Stimulated activated CD4-positive, alpha-beta T cell treated with anti-CD3 and anti-CD28 coated beads, Interleukin-15, amount 100 ng/mL, for 24 hours (primary cell): Measurements from ENCODE around the gene INTS2.
A peak's percentile ranks its signal among the peaks of the same experiment; 100 is the strongest.
"Not testable (repeated sequence)": the region's sequence is repeated elsewhere in the genome, so short reads cannot be mapped to it uniquely, and the experiment has no call there.

ENCODE experiments used
- DNase-seq: peaks from one replicate; pipeline ENCODE4 v3.0.0-alpha.2; 2020

Gene INTS2

GRCh38 chr17:61895391-61895790 is 32.4 kb downstream of the INTS2 start:
- no peak for DNase-seq

- DNase-seq, result not testable (repeated sequence)
Measured at GRCh38 chr17:61894310-61894709, 33.5 kb downstream of the INTS2 start.

GRCh38 chr17:61887733-61888132 is 40.0 kb downstream of the INTS2 start:
- DNase-seq, result not testable (repeated sequence)

GRCh38 chr17:61885865-61886264 is 41.9 kb downstream of the INTS2 start:
- DNase-seq, result not testable (repeated sequence)

GRCh38 chr17:61884864-61885263 is 42.9 kb downstream of the INTS2 start:
- DNase-seq, result no peak

- DNase-seq, result no peak
Measured at GRCh38 chr17:61880589-61881102, 47.1 kb downstream of the INTS2 start.

- no peak for DNase-seq
Measured at GRCh38 chr17:61878984-61879612, 48.7 kb downstream of the INTS2 start.

GRCh38 chr17:61878520-61878919 is 49.3 kb downstream of the INTS2 start:
- no peak for DNase-seq

GRCh38 chr17:61877837-61878236 is 49.9 kb downstream of the INTS2 start:
- DNase-seq, result no peak

GRCh38 chr17:61875804-61876203 is 52.0 kb downstream of the INTS2 start:
- no peak for DNase-seq

- no peak for DNase-seq
Measured at GRCh38 chr17:61875285-61875684, 52.5 kb downstream of the INTS2 start.

GRCh38 chr17:61874075-61874474 is 53.7 kb downstream of the INTS2 start:
- DNase-seq, result no peak

- no peak for DNase-seq
Measured at GRCh38 chr17:61872099-61872498, 55.7 kb downstream of the INTS2 start.

GRCh38 chr17:61869138-61869537 is 58.6 kb downstream of the INTS2 start:
- DNase-seq, result no peak

GRCh38 chr17:61868074-61868473 is 59.7 kb downstream of the INTS2 start:
- DNase-seq, result no peak

- no peak for DNase-seq
Measured at GRCh38 chr17:61867033-61867432, 60.7 kb downstream of the INTS2 start.

- no peak for DNase-seq
Measured at GRCh38 chr17:61863801-61864126, 64.0 kb downstream of the INTS2 start.

- DNase-seq, result peak; percentile 94
Measured at GRCh38 chr17:61862975-61863800, 64.6 kb downstream of the INTS2 start, which contains the start of gene BRIP1. BRIP1 (minus strand) TSS chr17:61863528; CDS start chr17:61861539, 1,989 bp downstream.

- no peak for DNase-seq
Measured at GRCh38 chr17:61862105-61862574, 65.6 kb downstream of the INTS2 start.

- DNase-seq, result not testable (repeated sequence)
Measured at GRCh38 chr17:61860397-61860796, 67.4 kb downstream of the INTS2 start.

GRCh38 chr17:61856035-61856434 is 71.7 kb downstream of the INTS2 start:
- DNase-seq, result no peak

GRCh38 chr17:61852857-61853256 is 74.9 kb downstream of the INTS2 start:
- no peak for DNase-seq

GRCh38 chr17:61849674-61850073 is 78.1 kb downstream of the INTS2 start:
- DNase-seq, result no peak

- DNase-seq, result no peak
Measured at GRCh38 chr17:61848896-61849295, 78.9 kb downstream of the INTS2 start.
